HG03139 (cell line): ENCODE measurements around the gene ADAP1.

Source experiments
- ATAC-seq: cut with Tn5 transposase; IDR thresholded peaks from one replicate; pipeline ENCODE4 v1.9.1; 2021; ENCODE audit not compliant: unreplicated experiment

ADAP1 gene

GRCh38 chr7:910931-911431, 43.5 kb downstream of the ADAP1 start:
- no peak for ATAC-seq

- no peak for ATAC-seq
Observed at GRCh38 chr7:910441-910861, 44.0 kb downstream of the ADAP1 start.

- no peak for ATAC-seq
Observed at GRCh38 chr7:909358-910329, 44.8 kb downstream of the ADAP1 start.

- ATAC-seq = peak; percentile 53
Observed at GRCh38 chr7:908591-909357, 45.7 kb downstream of the ADAP1 start.

GRCh38 chr7:908159-908581, 46.3 kb downstream of the ADAP1 start:
- no peak for ATAC-seq

GRCh38 chr7:907158-907980, 47.1 kb downstream of the ADAP1 start:
- ATAC-seq = no peak

GRCh38 chr7:906776-907157, 47.7 kb downstream of the ADAP1 start:
- ATAC-seq = no peak

GRCh38 chr7:904847-905246, 49.6 kb downstream of the ADAP1 start:
- no peak for ATAC-seq

- ATAC-seq = no peak
Observed at GRCh38 chr7:903921-904755, 50.3 kb downstream of the ADAP1 start.

GRCh38 chr7:902996-903395, 51.5 kb downstream of the ADAP1 start:
- ATAC-seq = no peak

- no peak for ATAC-seq
Observed at GRCh38 chr7:901388-902154, 52.9 kb downstream of the ADAP1 start.

GRCh38 chr7:901041-901387, 53.5 kb downstream of the ADAP1 start:
- no peak for ATAC-seq

GRCh38 chr7:900331-901040, 54.0 kb downstream of the ADAP1 start:
- ATAC-seq = no peak

- ATAC-seq = no peak
Observed at GRCh38 chr7:899806-900205, 54.7 kb downstream of the ADAP1 start.

- no peak for ATAC-seq
Observed at GRCh38 chr7:898855-899681, 55.4 kb downstream of the ADAP1 start.

- ATAC-seq = no peak
Observed at GRCh38 chr7:898460-898854, 56.0 kb downstream of the ADAP1 start.

GRCh38 chr7:897771-898376, 56.6 kb downstream of the ADAP1 start:
- ATAC-seq = no peak
